Suprapubic skin (tissue), 4 donors: ENCODE data around the gene MYH10.

Source experiments
- EP300 ChIP-seq: sonication (generic); formaldehyde crosslinking; IDR thresholded peaks from one replicate; pipeline ENCODE4 v1.6.1; 2017; ENCODE audit warnings: antibody characterized with exemption
- POLR2AphosphoS5 ChIP-seq, 3 donors: sonication (generic); formaldehyde crosslinking; IDR thresholded peaks; one replicate each; pipeline ENCODE4 v1.6.1; 2017; ENCODE audit warnings: antibody characterized with exemption in 3 of 3

- no peak for TF ChIP-seq POLR2AphosphoS5 (IDR thresholded peaks at IDR 0.05)
- no peak for TF ChIP-seq EP300
Measured at GRCh38 chr17:8610558-8610957, 20.0 kb downstream of the MYH10 start.
